Endothelial cell of umbilical vein (primary cell): ENCODE measurements around the gene FLNB.

ENCODE experiments used
- CTCF ChIP-seq, 2 donors: IDR thresholded peaks; 1 replicate in 1 of 2; 2 replicates in 1 of 2; pipeline ENCODE4 v1.5.1; 2011; ENCODE audit warnings: low read length in 2 of 2, mild to moderate bottlenecking in 2 of 2, moderate library complexity in 2 of 2, control low read depth in 1 of 2, inconsistent platforms in 1 of 2, low read depth in 1 of 2; ENCODE audit not compliant: insufficient read depth in 1 of 2; ENCODE audit errors: extremely low read depth in 1 of 2
- EZH2 ChIP-seq: IDR thresholded peaks from 2 replicates; pipeline ENCODE4 v1.6.1; 2012; ENCODE audit warnings: borderline replicate concordance, low read depth, mild to moderate bottlenecking, moderate library complexity, low read length, inconsistent platforms; ENCODE audit not compliant: severe bottlenecking
- FOS ChIP-seq: IDR thresholded peaks from 2 replicates; pipeline ENCODE4 v1.6.1; 2011; ENCODE audit warnings: mild to moderate bottlenecking, low read length, moderate library complexity, borderline replicate concordance; ENCODE audit not compliant: insufficient read depth
- GATA2 ChIP-seq: IDR thresholded peaks from 2 replicates; pipeline ENCODE4 v1.7.0; 2011; ENCODE audit warnings: low read depth, mild to moderate bottlenecking, moderate library complexity, mixed read lengths, low read length; ENCODE audit not compliant: insufficient read length, insufficient read depth
- JUN ChIP-seq: IDR thresholded peaks from 2 replicates; pipeline ENCODE4 v1.6.1; 2011; ENCODE audit warnings: borderline replicate concordance, low read depth; ENCODE audit not compliant: insufficient read length, insufficient read depth
- MYC ChIP-seq: IDR thresholded peaks from one replicate; pipeline ENCODE4 v1.6.1; 2011; ENCODE audit warnings: mild to moderate bottlenecking, low read depth, low read length
- POLR2A ChIP-seq: IDR thresholded peaks from 2 replicates; pipeline ENCODE4 v1.6.1; 2012; ENCODE audit warnings: low read depth, mild to moderate bottlenecking, control low read depth, low read length
- POLR2AphosphoS5 ChIP-seq: IDR thresholded peaks from 2 replicates; pipeline ENCODE4 v1.6.1; 2012; ENCODE audit warnings: low read depth, mild to moderate bottlenecking, control low read depth, low read length, moderate library complexity; ENCODE audit not compliant: insufficient read depth
- TF ChIP-seq, protein P1 (sequence below): IDR thresholded peaks from 2 replicates; pipeline ENCODE4 v1.6.1; 2011; ENCODE audit not compliant: insufficient read depth, insufficient read length

- TF ChIP-seq CTCF (IDR thresholded peaks at IDR 0.05; ENCODE audit: extremely low read depth in 1 of 2, insufficient read depth in 1 of 2, low read depth in 1 of 2, low read length in 2 of 2) (no peak), EZH2 (no peak), POLR2AphosphoS5 (no peak), MYC (no peak), POLR2A (no peak), JUN (no peak), GATA2 (no peak), FOS (no peak)
- TF ChIP-seq, protein P1, sequence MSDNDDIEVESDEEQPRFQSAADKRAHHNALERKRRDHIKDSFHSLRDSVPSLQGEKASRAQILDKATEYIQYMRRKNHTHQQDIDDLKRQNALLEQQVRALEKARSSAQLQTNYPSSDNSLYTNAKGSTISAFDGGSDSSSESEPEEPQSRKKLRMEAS: no peak
Observed at GRCh38 chr3:58104712-58105111, 96.5 kb downstream of the FLNB start.
